Transverse colon (tissue), 4 donors: Measurements from ENCODE around the gene SLC16A13. TPM values are rescaled to one million over a fixed set of nuclear protein-coding genes. Genes with fewer than 3 reads are reported as not detected.
"Not testable (repeated sequence)": the region's sequence is repeated elsewhere in the genome, so short reads cannot be mapped to it uniquely, and the experiment has no call there.

Source experiments
- DNase-seq: peaks from one replicate; pipeline ENCODE4 v3.0.0-alpha.2; 2019
- H3K27ac ChIP-seq, 4 donors: fragments of 200-600 bp; sonication (generic); 2 replicates each; pipeline ENCODE4 v1.5.1; 2016 to 2018; ENCODE audit warnings: inconsistent platforms in 4 of 4
- H3K27me3 ChIP-seq: fragments of 200-600 bp; sonication (generic); 2 replicates; pipeline ENCODE4 v1.5.1; 2017; ENCODE audit warnings: inconsistent platforms
- H3K36me3 ChIP-seq, 4 donors: fragments of 200-600 bp; sonication (generic); 2 replicates each; pipeline ENCODE4 v1.5.1; 2017 to 2019; ENCODE audit warnings: inconsistent platforms in 4 of 4
- H3K4me1 ChIP-seq, 4 donors: fragments of 200-600 bp; sonication (generic); 2 replicates each; pipeline ENCODE4 v1.5.1; 2017 to 2020; ENCODE audit warnings: inconsistent platforms in 4 of 4
- H3K4me3 ChIP-seq, 4 donors: fragments of 200-600 bp; sonication (generic); 1 replicate in 1 of 4; 2 replicates in 3 of 4; pipeline versions ENCODE4 v1.5.1 to v1.6.1; 2017 to 2019; ENCODE audit warnings: inconsistent platforms in 4 of 4
- H3K9me3 ChIP-seq, 2 donors: fragments of 200-600 bp; sonication (generic); 2 replicates each; pipeline ENCODE4 v1.5.1; 2017 to 2019; ENCODE audit warnings: inconsistent platforms in 2 of 2
- EP300 ChIP-seq: sonication (generic); formaldehyde crosslinking; IDR thresholded peaks from one replicate; pipeline ENCODE4 v1.6.1; 2017; ENCODE audit warnings: antibody characterized with exemption, low read depth
- POLR2A ChIP-seq: fragments of 450-650 bp; IDR thresholded peaks from one replicate; pipeline ENCODE4 v1.6.1; 2016; ENCODE audit warnings: antibody characterized with exemption, mild to moderate bottlenecking, moderate library complexity
- POLR2AphosphoS5 ChIP-seq, 3 donors: sonication (generic); formaldehyde crosslinking; IDR thresholded peaks; one replicate each; pipeline ENCODE4 v1.6.1; 2016; ENCODE audit warnings: antibody characterized with exemption in 3 of 3
- whole genome bisulfite sequencing, 2 donors: methylation state at CpG; one replicate each; pipeline ENCODE4 v1.1.5; 2018; ENCODE audit warnings: low coverage in 1 of 2; 5-methylcytosine and 5-hydroxymethylcytosine counted together
- in situ Hi-C, 4 donors: fragments of 200-750 bp; cut with MboI; loops; one replicate each; pipeline versions ENCODE4 v1.15.0 to v1.15.1; 2017; ENCODE audit warnings: low sequenced_read_pairs in 3 of 4, low pct_ligation_motif_present in 1 of 4, low pct_unique_long_range_greater_than_20kb in 1 of 4
- intact Hi-C: fragments of 100-400 bp; cut with DNase I; formaldehyde crosslinking; loops from one replicate; pipeline ENCODE4 v1.15.1; 2023; ENCODE audit warnings: low total_unique reads
- total RNA-seq, 4 donors: library from RNA; depleted of rRNA; stranded (reverse); fragments of >200 nt; gene quantifications; one replicate each; pipeline ENCODE4 v1.1.0, GENCODE V29; 2016
- TF ChIP-seq, protein P1 (sequence below), 5 experiments: fragments of 200-600 bp in 3 of 5; fragments of 450-650 bp in 2 of 5; sonication (generic) in 3 of 5; IDR thresholded peaks; 1 replicate in 2 of 5; 2 replicates in 3 of 5; pipeline ENCODE4 v1.5.1; 2016 to 2017; ENCODE audit warnings: antibody characterized with exemption in 5 of 5, inconsistent platforms in 3 of 5, mild to moderate bottlenecking in 2 of 5, moderate library complexity in 1 of 5

The SLC16A13 gene
- total RNA-seq, 4 donors from 2014 or later = 2.4 to 8.6 (median 3.5) TPM; not detected in 1

DNA sequence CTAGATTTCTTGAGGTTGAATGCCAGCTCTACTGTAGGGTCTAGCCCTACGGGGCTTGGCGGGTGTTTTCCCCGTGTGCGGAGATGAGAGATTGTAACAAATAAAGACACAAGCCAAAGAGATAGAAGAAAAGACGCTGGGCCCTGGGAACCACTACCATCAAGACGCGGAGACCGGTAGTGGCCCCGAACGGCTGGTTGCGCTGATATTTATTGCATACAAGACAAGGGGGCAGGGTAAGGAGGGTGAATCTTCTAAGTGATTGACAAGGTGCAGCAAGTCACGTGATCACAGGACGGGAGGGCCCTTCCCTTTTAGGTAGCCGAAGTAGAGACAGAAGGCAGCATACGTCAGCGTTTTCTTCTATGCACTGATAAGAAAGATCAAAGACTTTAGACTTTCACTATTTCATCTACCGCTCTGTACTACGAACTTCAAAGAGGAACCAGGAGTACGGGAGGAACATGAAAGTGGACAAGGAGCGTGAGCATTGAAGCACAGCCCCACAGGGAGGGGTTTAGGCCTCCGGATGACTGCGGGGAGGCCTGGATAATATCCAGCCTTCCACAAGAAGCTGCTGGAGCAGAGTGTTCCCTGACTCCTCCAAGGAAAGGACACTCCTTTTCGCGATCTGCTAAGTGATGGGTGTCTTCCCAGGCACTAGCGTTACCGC, 11.0 kb downstream of the SLC16A13 start:
- H3K4me1 ChIP-seq = peaks cover 25 to 48% (median 37%) of the 10 kb centered on the region in 4 donors
- WGBS, 2 donors = 6 to 30% methylated on average over 4 to 26 of the region's 26 CpGs
- peak; percentile 77 for DNase-seq
- in situ Hi-C loops = loop anchor here (5.0 to 25.0 kb wide), 4 partner anchors 90 to 290 kb away; partner anchors contain the start of genes SLC2A4 (in 2 of the 4), YBX2 (in 2 of the 4), ACADVL (in 1 of the 4) and ACAP1 (in 1 of the 4)
- intact Hi-C loops = loop anchor here (10.0 kb wide), 1 partner anchor 538 kb away; the partner anchor contains the start of gene MPDU1
- peak overlapping the region; percentile 7 to 41 (median 19) for H3K4me3 ChIP-seq
- H3K9me3 ChIP-seq, H3K36me3 ChIP-seq: not testable (repeated sequence)
- TF ChIP-seq POLR2AphosphoS5 (IDR thresholded peaks at IDR 0.05) = peak in 2 of 3 donors; percentile 43 to 61
- H3K27ac ChIP-seq = peak overlapping the region; percentile 75 to 94 (median 82)
- H3K27me3 ChIP-seq = peaks cover 17% of the 10 kb centered on the region

GRCh38 chr17:7047566-7047965, 11.8 kb downstream of the SLC16A13 start:
- 43 to 44% methylated on average over 5 to 6 of the region's 6 CpGs for WGBS, 2 donors
- H3K9me3 ChIP-seq = no peaks in the 10 kb centered on the region
- H3K4me3 ChIP-seq = no peak overlapping the region
- H3K36me3 ChIP-seq = no peaks in the 10 kb centered on the region
- H3K27ac ChIP-seq = peak overlapping the region; percentile 75 to 94 (median 82)
- in situ Hi-C loops = loop anchor here (5.0 to 25.0 kb wide), 4 partner anchors 90 to 290 kb away; partner anchors contain the start of genes SLC2A4 (in 2 of the 4), YBX2 (in 2 of the 4), ACADVL (in 1 of the 4) and ACAP1 (in 1 of the 4)
- no peak for TF ChIP-seq EP300
- TF ChIP-seq POLR2AphosphoS5 (IDR thresholded peaks at IDR 0.05) = no peak
- TF ChIP-seq POLR2A = no peak
- TF ChIP-seq, protein P1, sequence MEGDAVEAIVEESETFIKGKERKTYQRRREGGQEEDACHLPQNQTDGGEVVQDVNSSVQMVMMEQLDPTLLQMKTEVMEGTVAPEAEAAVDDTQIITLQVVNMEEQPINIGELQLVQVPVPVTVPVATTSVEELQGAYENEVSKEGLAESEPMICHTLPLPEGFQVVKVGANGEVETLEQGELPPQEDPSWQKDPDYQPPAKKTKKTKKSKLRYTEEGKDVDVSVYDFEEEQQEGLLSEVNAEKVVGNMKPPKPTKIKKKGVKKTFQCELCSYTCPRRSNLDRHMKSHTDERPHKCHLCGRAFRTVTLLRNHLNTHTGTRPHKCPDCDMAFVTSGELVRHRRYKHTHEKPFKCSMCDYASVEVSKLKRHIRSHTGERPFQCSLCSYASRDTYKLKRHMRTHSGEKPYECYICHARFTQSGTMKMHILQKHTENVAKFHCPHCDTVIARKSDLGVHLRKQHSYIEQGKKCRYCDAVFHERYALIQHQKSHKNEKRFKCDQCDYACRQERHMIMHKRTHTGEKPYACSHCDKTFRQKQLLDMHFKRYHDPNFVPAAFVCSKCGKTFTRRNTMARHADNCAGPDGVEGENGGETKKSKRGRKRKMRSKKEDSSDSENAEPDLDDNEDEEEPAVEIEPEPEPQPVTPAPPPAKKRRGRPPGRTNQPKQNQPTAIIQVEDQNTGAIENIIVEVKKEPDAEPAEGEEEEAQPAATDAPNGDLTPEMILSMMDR (IDR thresholded peaks at IDR 0.05) = no peak
- intact Hi-C loops = loop anchor here (10.0 kb wide), 1 partner anchor 537 kb away; the partner anchor contains the start of gene MPDU1
- DNase-seq = no peak
- H3K4me1 ChIP-seq = peaks cover 22 to 42% (median 33%) of the 10 kb centered on the region in 4 donors
- peaks cover 17% of the 10 kb centered on the region for H3K27me3 ChIP-seq

- H3K27ac ChIP-seq = no peak overlapping the region
- no peak for DNase-seq
- no peaks in the 10 kb centered on the region for H3K36me3 ChIP-seq
- H3K27me3 ChIP-seq = peaks cover 5% of the 10 kb centered on the region
- WGBS, 2 donors = 73 to 93% methylated on average over 3 to 6 of the region's 6 CpGs
- intact Hi-C loops (loop anchor here (10.0 kb wide), 1 partner anchor 536 kb away; the partner anchor contains the start of gene MPDU1), in situ Hi-C loops (loop anchor here (5.0 to 25.0 kb wide), 4 partner anchors 88 to 288 kb away; partner anchors contain the start of genes SLC2A4 (in 2 of the 4), YBX2 (in 2 of the 4), ACADVL (in 1 of the 4) and ACAP1 (in 1 of the 4))
- no peak for TF ChIP-seq EP300
- no peak for TF ChIP-seq POLR2AphosphoS5 (IDR thresholded peaks at IDR 0.05)
- TF ChIP-seq, protein P1 (IDR thresholded peaks at IDR 0.05) = no peak
- no peak for TF ChIP-seq POLR2A
- no peak overlapping the region for H3K4me3 ChIP-seq
- H3K9me3 ChIP-seq = no peaks in the 10 kb centered on the region
- H3K4me1 ChIP-seq = peaks cover 8 to 28% (median 20%) of the 10 kb centered on the region in 4 donors
These were observed 13.2 kb downstream of the SLC16A13 start for GRCh38 chr17:7048968-7049367.

GRCh38 chr17:7050583-7050982, 14.8 kb downstream of the SLC16A13 start:
- H3K27me3 ChIP-seq, H3K4me3 ChIP-seq, DNase-seq, H3K9me3 ChIP-seq, intact Hi-C loops, H3K36me3 ChIP-seq, H3K27ac ChIP-seq: not testable (repeated sequence)
- in situ Hi-C loops = loop anchor here in 2 of 4 donors (5.0 kb wide), 1 partner anchor 87 kb away; no protein-coding TSS in a partner anchor
- H3K4me1 ChIP-seq = peaks cover 7 to 21% (median 16%) of the 10 kb centered on the region in 4 donors
- WGBS, 2 donors = 78 to 80% methylated on average over 5 to 9 of the region's 9 CpGs

DNA sequence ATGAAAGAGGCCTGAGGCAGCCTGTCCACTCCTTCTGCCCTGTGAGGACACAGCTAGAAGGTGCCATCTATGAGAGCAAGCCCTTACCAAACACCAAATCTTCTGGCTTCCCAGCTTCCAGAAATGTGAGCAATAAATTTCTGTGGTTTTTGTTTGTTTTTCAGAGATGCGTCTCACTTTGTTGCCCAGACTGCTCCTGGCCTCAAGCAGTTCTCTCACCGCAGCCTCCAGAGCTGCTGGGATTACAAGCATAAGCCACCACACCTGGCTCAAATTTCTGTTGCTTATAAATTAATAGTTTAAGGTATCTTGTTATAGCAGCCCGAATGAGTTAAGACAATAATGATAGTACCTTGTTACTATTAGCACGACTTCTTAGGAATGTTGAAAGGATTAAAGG, 20.6 kb downstream of the SLC16A13 start:
- H3K4me1 ChIP-seq = no peaks in the 10 kb centered on the region
- TF ChIP-seq POLR2A (no peak), POLR2AphosphoS5 (IDR thresholded peaks at IDR 0.05) (no peak), EP300 (no peak)
- TF ChIP-seq, protein P1 (IDR thresholded peaks at IDR 0.05) = no peak
- in situ Hi-C loops = no loop called here
- H3K27ac ChIP-seq = no peak overlapping the region
- DNase-seq = no peak
- H3K4me3 ChIP-seq = no peak overlapping the region
- H3K27me3 ChIP-seq = no peaks in the 10 kb centered on the region
- no peaks in the 10 kb centered on the region for H3K9me3 ChIP-seq
- H3K36me3 ChIP-seq = no peaks in the 10 kb centered on the region
- WGBS, 2 donors = 76 to 88% methylated on average over 3 to 4 of the region's 4 CpGs
- intact Hi-C loops = no loop called here
